Spleen (tissue), 11 donors: ENCODE measurements around the gene SRA1. TPM values are rescaled to one million over a fixed set of nuclear protein-coding genes. Genes with fewer than 3 reads are reported as not detected.

Source experiments
- DNase-seq: peaks from one replicate; pipeline ENCODE4 v3.0.0-alpha.2; 2020
- H3K27ac ChIP-seq, 8 donors: fragments of 200-600 bp; sonication (generic) in 7 of 8; 1 replicate in 4 of 8; 2 replicates in 4 of 8; pipeline versions ENCODE4 v1.5.0 to v1.8.0; 2016 to 2021; ENCODE audit warnings: inconsistent platforms in 4 of 8, mild to moderate bottlenecking in 4 of 8, moderate library complexity in 1 of 8
- H3K27me3 ChIP-seq, 7 donors: fragments of 200-600 bp; sonication (generic) in 6 of 7; replicated peaks in 1 of 7; 1 replicate in 4 of 7; 2 replicates in 3 of 7; pipeline versions ENCODE4 v1.5.0 to v1.8.0; 2016 to 2021; ENCODE audit warnings: inconsistent platforms in 3 of 7, mild to moderate bottlenecking in 1 of 7
- H3K36me3 ChIP-seq, 6 donors: fragments of 200-600 bp; sonication (generic) in 5 of 6; 1 replicate in 4 of 6; 2 replicates in 2 of 6; pipeline versions ENCODE4 v1.5.0 to v1.8.0; 2016 to 2021; ENCODE audit warnings: inconsistent platforms in 2 of 6
- H3K4me1 ChIP-seq, 6 donors: fragments of 200-600 bp; sonication (generic) in 5 of 6; 1 replicate in 3 of 6; 2 replicates in 3 of 6; pipeline versions ENCODE4 v1.5.0 to v1.8.0; 2016 to 2021; ENCODE audit warnings: inconsistent platforms in 3 of 6
- H3K4me3 ChIP-seq, 8 donors: fragments of 200-600 bp; sonication (generic) in 7 of 8; 1 replicate in 4 of 8; 2 replicates in 4 of 8; pipeline versions ENCODE4 v1.5.0 to v1.8.0; 2016 to 2021; ENCODE audit warnings: inconsistent platforms in 4 of 8, mild to moderate bottlenecking in 4 of 8, moderate library complexity in 2 of 8
- H3K9me3 ChIP-seq, 8 donors: fragments of 200-600 bp; sonication (generic) in 7 of 8; 1 replicate in 4 of 8; 2 replicates in 4 of 8; pipeline versions ENCODE4 v1.5.0 to v1.8.0; 2016 to 2021; ENCODE audit warnings: inconsistent platforms in 4 of 8
- POLR2A ChIP-seq, 3 donors: fragments of 450-650 bp; IDR thresholded peaks; one replicate each; pipeline ENCODE4 v1.5.1; 2017; ENCODE audit warnings: antibody characterized with exemption in 3 of 3, mild to moderate bottlenecking in 1 of 3
- POLR2AphosphoS5 ChIP-seq, 3 donors: sonication (generic); formaldehyde crosslinking; IDR thresholded peaks; one replicate each; pipeline ENCODE4 v1.5.1; 2017; ENCODE audit warnings: antibody characterized with exemption in 3 of 3
- WGBS, 5 donors: extraction: QIAGEN DNeasy Blood & Tissue Kit in 3 of 5; methylation state at CpG; one replicate each; pipeline versions ENCODE4 v1.1.5 to v1.1.7; 2013 to 2018; 5-methylcytosine and 5-hydroxymethylcytosine counted together
- intact Hi-C: fragments of 100-400 bp; cut with DNase I; formaldehyde crosslinking; loops from one replicate; pipeline ENCODE4 v1.15.0; 2023; ENCODE audit warnings: low total_unique reads
- polyA plus RNA-seq, 3 donors: library from polyadenylated mRNA; stranded (reverse); fragments of 200-250 nt; gene quantifications; one replicate each; pipeline ENCODE4 v1.2.1, GENCODE V29; 2013
- total RNA-seq, 7 donors: library from RNA; depleted of rRNA in 3 of 7; stranded (reverse); fragments of >200 nt in 3 of 7; fragmentation: NEBNext Ultra II Directional in 4 of 7; extraction: Animal tissue kit (Norgen Biotek cat#: 25700) in 4 of 7; gene quantifications; one replicate each; pipeline versions ENCODE4 v1.1.0 to v1.2.1, GENCODE V29; 2016 to 2021
- TF ChIP-seq, protein P1 (sequence below), 11 experiments: fragments of 200-600 bp in 7 of 11; fragments of 450-650 bp in 4 of 11; sonication (generic) in 4 of 11; IDR thresholded peaks in 8 of 11; conservative IDR thresholded peaks in 3 of 11; 1 replicate in 7 of 11; 2 replicates in 4 of 11; pipeline versions ENCODE4 v1.4.0 to v1.8.0; 2016 to 2021; ENCODE audit warnings: antibody characterized with exemption in 11 of 11, inconsistent platforms in 4 of 11, mild to moderate bottlenecking in 1 of 11
- donor health status: healthy with polysubstance abuse.
- donor health status: DM: no; HTN: no; CAD: no; lungs with moderate emphysema.
- donor health status: DM: no; HTN: no; CAD: no.
- donor health status: Bipolar disorder and iron deficiency.
- donor health status: healthy.
- donor health status: DM: no; HTN: no; CAD: no.
- donor health status: DM: yes; HTN: yes; CAD: no.

Gene SRA1
- total and polyA plus RNA-seq, 10 donors: 22.9 to 42.1 (median 29.5) TPM

DNA sequence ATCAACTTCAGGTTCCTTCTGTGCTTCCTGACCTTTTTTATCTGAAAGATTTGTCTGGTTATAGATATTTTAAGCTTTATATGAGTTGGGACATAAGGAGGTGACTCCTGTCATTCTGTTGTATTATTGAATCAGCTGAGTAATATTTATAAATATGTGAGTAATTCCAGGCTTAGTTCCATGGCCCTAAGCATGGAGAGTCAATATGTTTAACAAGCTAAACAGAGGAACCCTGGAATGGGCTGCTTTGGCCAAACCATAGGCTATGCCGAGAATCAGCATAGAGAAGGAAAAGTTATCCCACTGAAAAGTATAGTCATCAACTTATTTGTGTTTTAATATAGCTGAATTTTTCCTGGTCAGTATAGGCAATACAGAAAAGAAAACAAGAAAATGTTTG is 17.0 kb downstream of the SRA1 start:
- no peaks in the 10 kb centered on the region for H3K4me1 ChIP-seq
- TF ChIP-seq POLR2AphosphoS5 (IDR thresholded peaks at IDR 0.05) (no peak), POLR2A (IDR thresholded peaks at IDR 0.05) (no peak)
- TF ChIP-seq, protein P1, sequence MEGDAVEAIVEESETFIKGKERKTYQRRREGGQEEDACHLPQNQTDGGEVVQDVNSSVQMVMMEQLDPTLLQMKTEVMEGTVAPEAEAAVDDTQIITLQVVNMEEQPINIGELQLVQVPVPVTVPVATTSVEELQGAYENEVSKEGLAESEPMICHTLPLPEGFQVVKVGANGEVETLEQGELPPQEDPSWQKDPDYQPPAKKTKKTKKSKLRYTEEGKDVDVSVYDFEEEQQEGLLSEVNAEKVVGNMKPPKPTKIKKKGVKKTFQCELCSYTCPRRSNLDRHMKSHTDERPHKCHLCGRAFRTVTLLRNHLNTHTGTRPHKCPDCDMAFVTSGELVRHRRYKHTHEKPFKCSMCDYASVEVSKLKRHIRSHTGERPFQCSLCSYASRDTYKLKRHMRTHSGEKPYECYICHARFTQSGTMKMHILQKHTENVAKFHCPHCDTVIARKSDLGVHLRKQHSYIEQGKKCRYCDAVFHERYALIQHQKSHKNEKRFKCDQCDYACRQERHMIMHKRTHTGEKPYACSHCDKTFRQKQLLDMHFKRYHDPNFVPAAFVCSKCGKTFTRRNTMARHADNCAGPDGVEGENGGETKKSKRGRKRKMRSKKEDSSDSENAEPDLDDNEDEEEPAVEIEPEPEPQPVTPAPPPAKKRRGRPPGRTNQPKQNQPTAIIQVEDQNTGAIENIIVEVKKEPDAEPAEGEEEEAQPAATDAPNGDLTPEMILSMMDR (IDR thresholded peaks at IDR 0.05 in 8 of 11, conservative IDR thresholded peaks at IDR 0.05 in 3 of 11): no peak
- intact Hi-C loops: no loop called here
- H3K27me3 ChIP-seq: no peaks in the 10 kb centered on the region
- H3K9me3 ChIP-seq: no peaks in the 10 kb centered on the region
- peaks cover 0 to 100% (median 67%) of the 10 kb centered on the region in 6 donors for H3K36me3 ChIP-seq
- WGBS, 5 donors: 93 to 100% (median 94%) methylated on average over 1 of the region's 1 CpG
- DNase-seq: no peak
- no peak overlapping the region for H3K4me3 ChIP-seq
- peak overlapping the region in 3 of 8 donors; percentile 13 to 56 (median 51) for H3K27ac ChIP-seq

DNA sequence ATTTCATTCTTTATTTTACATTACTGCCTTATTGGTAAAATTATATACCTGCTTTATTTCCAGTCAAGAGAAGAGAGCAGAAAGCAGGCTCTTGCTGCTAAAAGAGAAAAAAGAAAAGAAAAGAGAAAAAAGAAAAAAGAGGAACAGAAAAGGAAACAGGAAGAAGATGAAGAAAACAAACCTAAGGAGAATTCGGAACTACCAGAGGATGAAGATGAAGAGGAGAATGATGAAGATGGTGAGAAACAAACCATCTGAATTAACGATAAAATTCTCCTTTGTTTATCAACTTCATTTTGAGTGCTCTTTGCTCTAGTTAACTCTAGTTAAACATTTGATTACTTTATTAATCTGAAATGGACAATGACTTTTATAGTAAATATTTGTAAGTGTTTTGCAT is 33.3 kb downstream of the SRA1 start:
- no peaks in the 10 kb centered on the region for H3K9me3 ChIP-seq
- H3K27me3 ChIP-seq: no peaks in the 10 kb centered on the region
- 59 to 83% (median 65%) methylated on average over 2 of the region's 2 CpGs for WGBS, 5 donors
- TF ChIP-seq POLR2AphosphoS5 (IDR thresholded peaks at IDR 0.05) (no peak), POLR2A (IDR thresholded peaks at IDR 0.05) (no peak)
- TF ChIP-seq, protein P1 (IDR thresholded peaks at IDR 0.05 in 8 of 11, conservative IDR thresholded peaks at IDR 0.05 in 3 of 11): no peak
- H3K27ac ChIP-seq: peak overlapping the region in 1 of 8 donors; percentile 3
- DNase-seq: no peak
- intact Hi-C loops: no loop called here
- peaks cover 0 to 10% (median 0%) of the 10 kb centered on the region in 6 donors for H3K4me1 ChIP-seq
- peaks cover 3 to 81% (median 56%) of the 10 kb centered on the region in 6 donors for H3K36me3 ChIP-seq
- H3K4me3 ChIP-seq: no peak overlapping the region

DNA sequence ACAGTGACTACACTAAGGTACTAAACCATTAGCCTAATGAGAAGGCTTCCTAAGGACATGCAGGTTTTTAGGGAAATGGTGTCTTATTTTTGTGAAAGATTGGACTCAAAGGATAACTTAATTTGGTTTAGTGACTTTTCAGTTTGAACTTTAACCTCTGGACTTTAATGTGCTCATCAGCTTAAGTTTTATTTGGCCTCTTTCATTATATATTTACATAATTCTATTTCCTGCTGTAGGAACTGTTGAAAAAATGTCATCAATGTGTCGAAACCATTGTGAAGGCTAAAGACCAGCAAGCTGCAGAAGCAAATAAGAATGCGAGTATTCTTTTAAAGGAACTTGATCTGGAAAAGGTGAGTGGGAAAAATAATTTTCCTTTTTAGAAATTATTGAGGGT is 44.1 kb downstream of the SRA1 start:
- TF ChIP-seq, protein P1 (IDR thresholded peaks at IDR 0.05 in 8 of 11, conservative IDR thresholded peaks at IDR 0.05 in 3 of 11): no peak
- TF ChIP-seq POLR2AphosphoS5 (IDR thresholded peaks at IDR 0.05) (no peak), POLR2A (IDR thresholded peaks at IDR 0.05) (no peak)
- H3K27ac ChIP-seq: no peak overlapping the region
- DNase-seq: no peak
- no peaks in the 10 kb centered on the region for H3K4me1 ChIP-seq
- peaks cover 0 to 84% (median 64%) of the 10 kb centered on the region in 6 donors for H3K36me3 ChIP-seq
- intact Hi-C loops: no loop called here
- WGBS, 5 donors: 75 to 95% (median 83%) methylated on average over 2 of the region's 2 CpGs
- H3K4me3 ChIP-seq: no peak overlapping the region
- H3K27me3 ChIP-seq: no peaks in the 10 kb centered on the region
- H3K9me3 ChIP-seq: no peaks in the 10 kb centered on the region

- Histone ChIP-seq H3K27me3 (no peaks in the 10 kb centered on the region), H3K4me3 (no peak overlapping the region), H3K9me3 (no peaks in the 10 kb centered on the region), H3K27ac (no peak overlapping the region), H3K4me1 (no peaks in the 10 kb centered on the region), H3K36me3 (peaks cover 6 to 100% (median 88%) of the 10 kb centered on the region in 6 donors)
- WGBS, 5 donors: 67 to 81% (median 79%) methylated on average over 4 of the region's 4 CpGs
- no peak for DNase-seq
- TF ChIP-seq POLR2AphosphoS5 (IDR thresholded peaks at IDR 0.05) (no peak), POLR2A (IDR thresholded peaks at IDR 0.05) (no peak)
- TF ChIP-seq, protein P1 (IDR thresholded peaks at IDR 0.05 in 8 of 11, conservative IDR thresholded peaks at IDR 0.05 in 3 of 11): no peak
- intact Hi-C loops: no loop called here
Measured at GRCh38 chr5:140509898-140510297, 47.4 kb downstream of the SRA1 start.
